HCT116 (cell line): ENCODE results near the gene SPTBN4. TPM values are rescaled to one million over a fixed set of nuclear protein-coding genes. Genes with fewer than 3 reads are reported as not detected.

Source experiments
- ATAC-seq: fragments of 200-7000 bp; cut with Tn5 transposase; 2 replicates; pipeline ENCODE4 v1.9.1; 2020; ENCODE audit warnings: mild to moderate bottlenecking, moderate library complexity
- BruUV-seq: library from RNA; stranded (reverse); fragments of 400-500 nt; replicated peaks from 2 replicates; lab custom pipeline; 2021; lab: Mats Ljungman, UMichigan
- CTCF ChIA-PET: fragments of 300-600 bp; sonication (Branson Sonifier 250); formaldehyde crosslinking; loops from one replicate; lab custom pipeline; 2021; ENCODE audit warnings: antibody characterized with exemption; lab: Charles Lee
- POLR2A ChIA-PET: fragments of 300-600, 350-600 bp; sonication (Branson Sonifier 250); formaldehyde crosslinking; loops from one replicate; lab custom pipeline; 2021; ENCODE audit warnings: antibody characterized with exemption; lab: Charles Lee
- RAD21 ChIA-PET, 2 experiments: fragments of 300-600 bp; sonication (Branson Sonifier 250); formaldehyde crosslinking; loops; one replicate each; lab custom pipeline; 2023; ENCODE audit warnings: low total read pairs in 2 of 2; ENCODE audit not compliant: uncharacterized antibody in 2 of 2, unreplicated experiment in 2 of 2, low non-redundant PET in 1 of 2; lab: Charles Lee
- DNase-seq: peaks from one replicate; pipeline ENCODE4 v3.0.0-alpha.2; 2010; ENCODE audit warnings: low read depth, low spot score
- H2AFZ ChIP-seq: fragments of 200-600 bp; shearing (Covaris generic), sonication (generic); 2 replicates; pipeline ENCODE4 v1.6.1; 2017; ENCODE audit warnings: low read depth, mixed run types, mixed read lengths, antibody characterized with exemption, low read length; ENCODE audit not compliant: poor library complexity, severe bottlenecking
- H3K27ac ChIP-seq: 2 replicates; pipeline ENCODE4 v1.5.1; 2012; ENCODE audit warnings: low read depth, low read length
- H3K27me3 ChIP-seq: fragments of 200-600 bp; sonication (generic); 2 replicates; pipeline ENCODE4 v1.6.1; 2016; ENCODE audit warnings: mixed run types, low read length, mixed read lengths; ENCODE audit not compliant: insufficient read depth
- H3K36me3 ChIP-seq, 2 experiments: fragments of 200-500 bp in 1 of 2; fragments of 200-600 bp in 1 of 2; sonication (Bioruptor generic) in 1 of 2; sonication (generic) in 1 of 2; 2 replicates each; pipeline versions ENCODE4 v1.5.1 to v1.6.1; 2014 to 2016; ENCODE audit warnings: low read length in 2 of 2, inconsistent platforms in 1 of 2, mixed read lengths in 1 of 2, mixed run types in 1 of 2; ENCODE audit not compliant: insufficient read depth in 2 of 2, control insufficient read depth in 1 of 2
- H3K4me1 ChIP-seq, 2 experiments: fragments of 200-600 bp in 1 of 2; sonication (generic) in 1 of 2; 2 replicates each; pipeline versions ENCODE4 v1.5.1 to v1.6.1; 2012 to 2017; ENCODE audit warnings: low read length in 2 of 2, inconsistent platforms in 1 of 2, mild to moderate bottlenecking in 1 of 2, mixed read lengths in 1 of 2, mixed run types in 1 of 2, moderate library complexity in 1 of 2; ENCODE audit not compliant: insufficient read depth in 2 of 2, control insufficient read depth in 1 of 2
- H3K4me2 ChIP-seq: fragments of 200-600 bp; sonication (generic); 2 replicates; pipeline ENCODE4 v1.6.1; 2017; ENCODE audit warnings: mixed run types, low read length, mixed read lengths
- H3K4me3 ChIP-seq, 2 experiments: fragments of 200-600 bp in 1 of 2; sonication (generic) in 1 of 2; replicated peaks in 1 of 2; 2 replicates each; pipeline ENCODE4 v1.5.1; 2011 to 2016; ENCODE audit warnings: low read length in 2 of 2, control low read depth in 1 of 2, low read depth in 1 of 2, mild to moderate bottlenecking in 1 of 2, mixed read lengths in 1 of 2, mixed run types in 1 of 2
- H3K79me2 ChIP-seq: fragments of 200-600 bp; sonication (generic); 2 replicates; pipeline ENCODE4 v1.6.1; 2017; ENCODE audit warnings: mild to moderate bottlenecking, mixed run types, low read length, moderate library complexity, mixed read lengths; ENCODE audit not compliant: insufficient read depth
- H3K9ac ChIP-seq: fragments of 200-600 bp; sonication (generic); 2 replicates; pipeline ENCODE4 v1.6.1; 2016; ENCODE audit warnings: low read length, mixed read lengths
- H3K9me2 ChIP-seq: fragments of 200-600 bp; sonication (generic), shearing (Covaris generic); 2 replicates; pipeline ENCODE4 v1.6.1; 2017; ENCODE audit warnings: mixed run types, mild to moderate bottlenecking, moderate library complexity; ENCODE audit not compliant: insufficient read depth
- H3K9me3 ChIP-seq, 2 experiments: fragments of 200-500 bp in 1 of 2; fragments of 200-600 bp in 1 of 2; sonication (Bioruptor generic) in 1 of 2; sonication (generic) in 1 of 2; 2 replicates each; pipeline ENCODE4 v1.6.1; 2014 to 2017; ENCODE audit warnings: low read length in 2 of 2, mixed read lengths in 2 of 2, inconsistent platforms in 1 of 2, low read depth in 1 of 2, mild to moderate bottlenecking in 1 of 2, mixed run types in 1 of 2, moderate library complexity in 1 of 2; ENCODE audit not compliant: control insufficient read depth in 1 of 2, insufficient read depth in 1 of 2
- H4K20me1 ChIP-seq: fragments of 200-600 bp; sonication (generic), shearing (Covaris generic); 2 replicates; pipeline ENCODE4 v1.6.1; 2017; ENCODE audit warnings: mixed run types, mild to moderate bottlenecking, moderate library complexity; ENCODE audit not compliant: insufficient read depth
- ATF3 ChIP-seq: IDR thresholded peaks from 2 replicates; pipeline ENCODE4 v1.6.1; 2012
- CBX3 ChIP-seq: IDR thresholded peaks from 2 replicates; pipeline ENCODE4 v1.6.1; 2012; ENCODE audit warnings: low read depth
- CTCF ChIP-seq, 3 experiments: fragments of 200-600 bp in 1 of 3; sonication (generic) in 1 of 3; IDR thresholded peaks in 2 of 3; conservative IDR thresholded peaks in 1 of 3; 2 replicates each; pipeline ENCODE4 v1.5.1; 2012 to 2017; ENCODE audit warnings: low read depth in 2 of 3, low read length in 2 of 3, antibody characterized with exemption in 1 of 3, borderline replicate concordance in 1 of 3, control low read depth in 1 of 3, mild to moderate bottlenecking in 1 of 3, mixed read lengths in 1 of 3, mixed run types in 1 of 3, moderate library complexity in 1 of 3; ENCODE audit not compliant: insufficient read depth in 1 of 3
- ELF1 ChIP-seq: IDR thresholded peaks from 2 replicates; pipeline ENCODE4 v1.6.1; 2012; ENCODE audit warnings: low read depth, borderline replicate concordance
- FOSL1 ChIP-seq: IDR thresholded peaks from 2 replicates; pipeline ENCODE4 v1.6.1; 2012; ENCODE audit warnings: low read depth
- JUND ChIP-seq: IDR thresholded peaks from 2 replicates; pipeline ENCODE4 v1.6.1; 2012
- MAX ChIP-seq: IDR thresholded peaks from 2 replicates; pipeline ENCODE4 v1.6.1; 2012
- RAD21 ChIP-seq: IDR thresholded peaks from 2 replicates; pipeline ENCODE4 v1.6.1; 2012; ENCODE audit warnings: low read depth, mild to moderate bottlenecking
- SP1 ChIP-seq: IDR thresholded peaks from 2 replicates; pipeline ENCODE4 v1.6.1; 2012; ENCODE audit warnings: low read depth
- YY1 ChIP-seq: IDR thresholded peaks from 2 replicates; pipeline ENCODE4 v1.6.1; 2011; ENCODE audit warnings: low read length, low read depth, moderate library complexity, mild to moderate bottlenecking; ENCODE audit not compliant: insufficient replicate concordance; ENCODE audit errors: extremely low read depth
- ZBTB33 ChIP-seq: IDR thresholded peaks from 2 replicates; pipeline ENCODE4 v1.6.1; 2011; ENCODE audit warnings: mild to moderate bottlenecking, low read length, moderate library complexity; ENCODE audit not compliant: insufficient replicate concordance; ENCODE audit errors: extremely low read depth
- ZFX ChIP-seq: fragments of 450-650 bp; IDR thresholded peaks from 2 replicates; pipeline ENCODE4 v1.6.1; 2017
- ZNF274 ChIP-seq: fragments of 200-500 bp; sonication (Bioruptor generic); IDR thresholded peaks from 2 replicates; pipeline ENCODE4 v1.6.1; 2014; ENCODE audit warnings: mild to moderate bottlenecking, low read depth, low read length, inconsistent platforms
- intact Hi-C: fragments of 100-400 bp; cut with micrococcal nuclease; formaldehyde crosslinking; loops from 2 replicates; pipeline ENCODE4 v1.10.0; 2022
- total RNA-seq: library from RNA; stranded (reverse); gene quantifications from one replicate; pipeline ENCODE4 v1.2.1, GENCODE V29; 2021; ENCODE audit not compliant: unreplicated experiment

Gene SPTBN4
- total RNA-seq, 1 experiment from 2014 or later: 4.6 TPM

DNA sequence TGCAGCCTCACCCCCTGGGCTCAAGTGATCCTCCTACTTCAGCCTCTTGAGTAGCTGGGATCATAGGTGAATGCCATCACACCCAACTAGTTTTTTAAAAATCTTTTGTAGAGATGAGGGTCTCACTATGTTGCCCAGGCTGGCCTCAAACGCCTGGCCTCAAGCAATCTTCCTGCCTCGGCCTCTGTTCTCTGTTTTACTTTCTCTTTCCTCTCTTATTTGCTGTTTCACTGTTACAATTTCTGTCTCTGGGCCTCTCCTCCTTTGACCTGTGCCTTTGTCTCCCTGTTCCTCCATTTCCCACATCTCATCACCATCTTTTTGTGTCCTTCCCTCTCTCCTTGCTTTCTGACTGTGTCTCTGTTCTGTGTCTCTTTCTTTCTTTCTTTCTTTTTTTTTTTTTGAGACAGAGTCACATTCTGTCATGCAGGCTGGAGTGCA, 119.2 kb downstream of the SPTBN4 start:
- Histone ChIP-seq H3K4me3 (no peak overlapping the region), H3K27ac (no peak overlapping the region), H2AFZ (no peak overlapping the region), H3K9ac (no peak overlapping the region), H3K4me1 (peaks cover 11 to 28% of the 10 kb centered on the region in 2 experiments), H4K20me1 (no peaks in the 10 kb centered on the region), H3K36me3 (peaks cover 9 to 16% of the 10 kb centered on the region in 2 experiments; a peak in 3 of 4 replicates), H3K79me2 (no peaks in the 10 kb centered on the region), H3K27me3 (no peaks in the 10 kb centered on the region), H3K4me2 (no peak overlapping the region), H3K9me2 (no peaks in the 10 kb centered on the region), H3K9me3 (no peaks in the 10 kb centered on the region)
- BruUV-seq: no TSS peak
- ChIA-PET RAD21 (interaction anchor here in 1 of 2 experiments (0.5 kb wide), 1 partner anchor 17 kb away, joined by 4 read pairs; no protein-coding TSS in a partner anchor), POLR2A (interaction anchor here (1.6 kb wide), 1 partner anchor 10 kb away, joined by 3 read pairs; no protein-coding TSS in a partner anchor), CTCF (no interaction called here)
- TF ChIP-seq ZBTB33 (no peak), ZFX (no peak), ATF3 (no peak), MAX (no peak), ELF1 (no peak), JUND (no peak), CTCF (IDR thresholded peaks at IDR 0.05 in 2 of 3, conservative IDR thresholded peaks at IDR 0.05 in 1 of 3; ENCODE audit: borderline replicate concordance in 1 of 3, insufficient read depth in 1 of 3, low read depth in 2 of 3, low read length in 2 of 3) (no peak), RAD21 (no peak), YY1 (no peak), ZNF274 (no peak), FOSL1 (no peak), SP1 (no peak), CBX3 (no peak)
- no peak for DNase-seq
- no peak for ATAC-seq
- intact Hi-C loops: no loop called here
